SU-DHL-6 (cell line): ENCODE results near the gene KRT15.

Experiments used
- EZH2phosphoT487 ChIP-seq: fragments of 200-600 bp; sonication (generic), shearing (Covaris generic); conservative IDR thresholded peaks from 2 replicates; pipeline ENCODE4 v1.6.1; 2018; ENCODE audit warnings: mild to moderate bottlenecking, antibody characterized with exemption, low read length, moderate library complexity, mixed read lengths
- TF ChIP-seq, protein P1 (sequence below): fragments of 200-600 bp; sonication (generic); IDR thresholded peaks from one replicate; pipeline ENCODE4 v1.5.1; 2017; ENCODE audit warnings: antibody characterized with exemption, mild to moderate bottlenecking, low read length, moderate library complexity; ENCODE audit not compliant: insufficient read depth, poor library complexity, severe bottlenecking

DNA sequence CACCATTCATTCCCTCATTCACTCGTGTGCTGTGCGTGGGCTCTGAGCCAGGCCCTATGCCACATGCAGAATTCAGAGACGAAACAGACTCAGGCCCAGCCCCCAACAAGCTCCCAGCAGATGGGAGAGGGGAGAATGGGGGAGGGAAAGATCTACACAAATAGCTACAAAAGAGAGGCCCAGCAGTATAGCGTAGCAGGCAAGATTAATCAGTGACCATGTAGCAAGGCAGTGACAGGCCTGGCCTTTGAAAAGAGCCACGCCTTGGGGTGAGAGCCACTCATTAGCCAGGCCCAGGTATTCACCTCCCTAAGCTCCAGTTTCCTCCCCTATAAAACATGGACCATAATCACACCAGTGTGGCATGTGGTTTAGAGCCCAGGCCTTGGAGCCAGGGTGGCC, 25.8 kb upstream of the KRT15 start:
- TF ChIP-seq, protein P1, sequence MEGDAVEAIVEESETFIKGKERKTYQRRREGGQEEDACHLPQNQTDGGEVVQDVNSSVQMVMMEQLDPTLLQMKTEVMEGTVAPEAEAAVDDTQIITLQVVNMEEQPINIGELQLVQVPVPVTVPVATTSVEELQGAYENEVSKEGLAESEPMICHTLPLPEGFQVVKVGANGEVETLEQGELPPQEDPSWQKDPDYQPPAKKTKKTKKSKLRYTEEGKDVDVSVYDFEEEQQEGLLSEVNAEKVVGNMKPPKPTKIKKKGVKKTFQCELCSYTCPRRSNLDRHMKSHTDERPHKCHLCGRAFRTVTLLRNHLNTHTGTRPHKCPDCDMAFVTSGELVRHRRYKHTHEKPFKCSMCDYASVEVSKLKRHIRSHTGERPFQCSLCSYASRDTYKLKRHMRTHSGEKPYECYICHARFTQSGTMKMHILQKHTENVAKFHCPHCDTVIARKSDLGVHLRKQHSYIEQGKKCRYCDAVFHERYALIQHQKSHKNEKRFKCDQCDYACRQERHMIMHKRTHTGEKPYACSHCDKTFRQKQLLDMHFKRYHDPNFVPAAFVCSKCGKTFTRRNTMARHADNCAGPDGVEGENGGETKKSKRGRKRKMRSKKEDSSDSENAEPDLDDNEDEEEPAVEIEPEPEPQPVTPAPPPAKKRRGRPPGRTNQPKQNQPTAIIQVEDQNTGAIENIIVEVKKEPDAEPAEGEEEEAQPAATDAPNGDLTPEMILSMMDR = no peak
- no peak for TF ChIP-seq EZH2phosphoT487
